Head of caudate nucleus (tissue), 42 donors: ENCODE measurements around the gene ZNF777.
A peak's percentile ranks its signal among the peaks of the same experiment; 100 is the strongest.

Experiments
- DNase-seq, 42 donors: peaks; one replicate each; pipeline versions ENCODE4 v3.0.0 to v3.0.0-alpha.2; 2020 to 2021; ENCODE audit warnings: mixed read lengths in 7 of 42
- intact Hi-C: fragments of 100-400 bp; cut with DNase I; formaldehyde crosslinking; loops from one replicate; pipeline ENCODE4 v1.15.0; 2022

Gene ZNF777

GRCh38 chr7:149479568-149479967, 18.7 kb upstream of the ZNF777 start:
- intact Hi-C loops, result no loop called here
- peak in 1 of 42 donors; percentile 31 for DNase-seq

GRCh38 chr7:149478754-149479153, 17.9 kb upstream of the ZNF777 start:
- DNase-seq, result no peak
- intact Hi-C loops, result no loop called here

GRCh38 chr7:149477494-149478443, 16.9 kb upstream of the ZNF777 start:
- peak in 2 of 42 donors; percentile 18 to 21 for DNase-seq
- intact Hi-C loops, result no loop called here

GRCh38 chr7:149476791-149477190, 15.9 kb upstream of the ZNF777 start:
- intact Hi-C loops, result no loop called here
- DNase-seq, result peak in 1 of 42 donors; percentile 9

- DNase-seq, result peak in 2 of 42 donors; percentile 22 to 31
- intact Hi-C loops, result no loop called here
These were observed 14.5 kb upstream of the ZNF777 start for GRCh38 chr7:149475121-149476045.

GRCh38 chr7:149474309-149475120, 13.7 kb upstream of the ZNF777 start:
- peak in 2 of 42 donors; percentile 34 to 36 for DNase-seq
- intact Hi-C loops, result no loop called here

- peak in 36 of 42 donors; percentile 23 to 80 (median 55) for DNase-seq
These were observed 12.4 kb upstream of the ZNF777 start for GRCh38 chr7:149473251-149473650.

GRCh38 chr7:149471289-149471953, 10.6 kb upstream of the ZNF777 start:
- DNase-seq, result peak in 1 of 42 donors; percentile 35
- intact Hi-C loops, result no loop called here

More at GRCh38 chr7:149473251-149473650, 12.4 kb upstream of the ZNF777 start:
- intact Hi-C loops, result no loop called here

- peak in 1 of 42 donors; percentile 28 for DNase-seq
- intact Hi-C loops, result no loop called here
These were observed 8.9 kb upstream of the ZNF777 start for GRCh38 chr7:149469806-149470205.

- intact Hi-C loops, result no loop called here
- DNase-seq, result peak in 1 of 42 donors; percentile 33
These were observed 7.3 kb upstream of the ZNF777 start for GRCh38 chr7:149468208-149468607.

- DNase-seq, result no peak
- intact Hi-C loops, result no loop called here
These were observed 6.5 kb upstream of the ZNF777 start for GRCh38 chr7:149467321-149467859.

- intact Hi-C loops, result no loop called here
- DNase-seq, result no peak
These were observed 5.5 kb upstream of the ZNF777 start for GRCh38 chr7:149466364-149466763.

GRCh38 chr7:149463500-149464161, 2.8 kb upstream of the ZNF777 start:
- DNase-seq, result peak in 1 of 42 donors; percentile 10
- intact Hi-C loops, result no loop called here

- intact Hi-C loops, result no loop called here
- peak in 2 of 42 donors; percentile 16 to 23 for DNase-seq
These were observed 1.2 kb upstream of the ZNF777 start for GRCh38 chr7:149462101-149462520.

- intact Hi-C loops, result no loop called here
- peak in 4 of 42 donors; percentile 10 to 24 (median 18) for DNase-seq
These were observed 1.1 kb downstream of the ZNF777 start for GRCh38 chr7:149459540-149460452.

- no peak for DNase-seq
- intact Hi-C loops, result no loop called here
These were observed 1.7 kb downstream of the ZNF777 start for GRCh38 chr7:149459201-149459539.
